ENCODE measurements around the gene LRTM2. TPM values are rescaled to one million over a fixed set of nuclear protein-coding genes. Genes with fewer than 3 reads are reported as not detected.

LRTM2 gene
- total RNA-seq, 1 experiment from 2014 or later: not detected

- Histone ChIP-seq H3K4me3 (ENCODE audit: low read length) (no peak overlapping the region), H3K9ac (ENCODE audit: low read length) (no peak overlapping the region), H3K36me3 (ENCODE audit: low read depth, low read length) (no peaks in the 10 kb centered on the region), H3K27ac (ENCODE audit: low read length) (no peak overlapping the region), H3K9me2 (replicated peaks; ENCODE audit: low read length) (no peaks in the 10 kb centered on the region), H3K4me2 (ENCODE audit: low read length) (no peak overlapping the region), H3K4me1 (ENCODE audit: insufficient read depth, low read length) (0 out of 2 replicates have a peak, but pooled peaks cover 3% of the 10 kb centered on the region), H3K9me3 (ENCODE audit: low read length) (peaks cover 5% of the 10 kb centered on the region; the same call in 1 of the 2 replicates), H3K27me3 (ENCODE audit: low read length) (0 out of 2 replicates have a peak, but pooled peaks cover 4% of the 10 kb centered on the region), H3F3A (ENCODE audit: low read length, unreplicated experiment) (no peaks in the 10 kb centered on the region), H2AFZ (ENCODE audit: low read length) (no peak overlapping the region), H4K20me1 (ENCODE audit: low read length) (no peaks in the 10 kb centered on the region), H3K79me2 (ENCODE audit: low read length) (no peaks in the 10 kb centered on the region)
- DNase-seq: no peak
- no peak for ATAC-seq
- intact Hi-C loops (cut with micrococcal nuclease): no loop called here
- POLR2A ChIA-PET (ENCODE audit: unreplicated experiment): no interaction called here
- no TSS peak for BruUV-seq (replicated peaks)
- CTCF ChIA-PET: no interaction called here
- TF ChIP-seq EZH2 (IDR thresholded peaks at IDR 0.05; ENCODE audit: low read length, unreplicated experiment): no peak
- TF ChIP-seq CTCF (conservative IDR thresholded peaks at IDR 0.05; ENCODE audit: low read depth, low read length): no peak
- TF ChIP-seq EZH2phosphoT487 (IDR thresholded peaks at IDR 0.05; ENCODE audit: borderline replicate concordance, low read length): no peak
Measured at GRCh38 chr12:1858456-1858855, 38.1 kb downstream of the LRTM2 start.

- Histone ChIP-seq H3K4me2 (ENCODE audit: low read length) (peak overlapping the region; percentile 39), H3K4me1 (ENCODE audit: insufficient read depth, low read length) (0 out of 2 replicates have a peak, but pooled peaks cover 3% of the 10 kb centered on the region), H3F3A (ENCODE audit: low read length, unreplicated experiment) (no peaks in the 10 kb centered on the region), H3K9ac (ENCODE audit: low read length) (no peak overlapping the region), H3K9me2 (replicated peaks; ENCODE audit: low read length) (no peaks in the 10 kb centered on the region), H3K27ac (ENCODE audit: low read length) (no peak overlapping the region), H3K9me3 (ENCODE audit: low read length) (peaks cover 5% of the 10 kb centered on the region; the same call in 1 of the 2 replicates), H3K4me3 (ENCODE audit: low read length) (no peak overlapping the region), H2AFZ (ENCODE audit: low read length) (no peak overlapping the region), H3K27me3 (ENCODE audit: low read length) (0 out of 2 replicates have a peak, but pooled peaks cover 4% of the 10 kb centered on the region), H3K36me3 (ENCODE audit: low read depth, low read length) (no peaks in the 10 kb centered on the region), H3K79me2 (ENCODE audit: low read length) (no peaks in the 10 kb centered on the region), H4K20me1 (ENCODE audit: low read length) (no peaks in the 10 kb centered on the region)
- ATAC-seq (peak; percentile 61), DNase-seq (peak; percentile 68)
- ChIA-PET POLR2A (ENCODE audit: unreplicated experiment) (no interaction called here), CTCF (no interaction called here)
- no TSS peak for BruUV-seq (replicated peaks)
- intact Hi-C loops (cut with micrococcal nuclease): no loop called here
- TF ChIP-seq CTCF (conservative IDR thresholded peaks at IDR 0.05; ENCODE audit: low read depth, low read length): no peak
- no peak for TF ChIP-seq EZH2 (IDR thresholded peaks at IDR 0.05; ENCODE audit: low read length, unreplicated experiment)
- TF ChIP-seq EZH2phosphoT487 (IDR thresholded peaks at IDR 0.05; ENCODE audit: borderline replicate concordance, low read length): no peak
Measured at GRCh38 chr12:1859643-1860042, 39.3 kb downstream of the LRTM2 start.

DNA sequence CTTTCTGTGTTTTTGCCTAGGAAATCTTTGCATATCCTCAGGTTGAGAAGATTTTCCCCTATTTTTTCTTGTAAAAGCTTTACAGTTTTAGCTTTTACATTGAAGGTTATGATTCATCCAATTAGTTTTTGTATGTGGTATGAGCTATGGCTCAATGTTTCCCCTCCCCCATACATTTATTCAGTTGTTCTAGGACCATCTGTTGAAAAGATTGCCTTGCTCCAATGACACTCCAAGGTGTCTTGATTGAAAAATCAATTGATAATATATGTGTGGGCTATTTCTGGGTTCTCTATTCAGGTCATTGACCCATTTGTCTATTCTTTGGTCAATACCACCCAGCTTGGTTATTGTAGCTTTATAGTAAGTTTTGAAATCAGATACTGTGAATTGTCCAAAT lies 42.6 kb downstream of the LRTM2 start:
- H3F3A ChIP-seq (ENCODE audit: low read length, unreplicated experiment): no peaks in the 10 kb centered on the region
- H3K4me3 ChIP-seq (ENCODE audit: low read length): no peak overlapping the region
- BruUV-seq (replicated peaks): no TSS peak
- no peak for DNase-seq
- no peak for ATAC-seq
- H3K4me1 ChIP-seq (ENCODE audit: insufficient read depth, low read length): 0 out of 2 replicates have a peak, but pooled peaks cover 3% of the 10 kb centered on the region
- H3K79me2 ChIP-seq (ENCODE audit: low read length): no peaks in the 10 kb centered on the region
- no peaks in the 10 kb centered on the region for H3K9me2 ChIP-seq (replicated peaks; ENCODE audit: low read length)
- no peaks in the 10 kb centered on the region for H3K36me3 ChIP-seq (ENCODE audit: low read depth, low read length)
- no peaks in the 10 kb centered on the region for H3K9me3 ChIP-seq (ENCODE audit: low read length)
- TF ChIP-seq EZH2phosphoT487 (IDR thresholded peaks at IDR 0.05; ENCODE audit: borderline replicate concordance, low read length) (no peak), CTCF (conservative IDR thresholded peaks at IDR 0.05; ENCODE audit: low read depth, low read length) (no peak), EZH2 (IDR thresholded peaks at IDR 0.05; ENCODE audit: low read length, unreplicated experiment) (no peak)
- H2AFZ ChIP-seq (ENCODE audit: low read length): no peak overlapping the region
- no peaks in the 10 kb centered on the region for H4K20me1 ChIP-seq (ENCODE audit: low read length)
- ChIA-PET CTCF (interaction anchor here (1.0 kb wide), 1 partner anchor 77 kb away, joined by 5 read pairs; no protein-coding TSS in a partner anchor), POLR2A (ENCODE audit: unreplicated experiment) (no interaction called here)
- intact Hi-C loops (cut with micrococcal nuclease): no loop called here
- no peak overlapping the region for H3K4me2 ChIP-seq (ENCODE audit: low read length)
- no peak overlapping the region for H3K9ac ChIP-seq (ENCODE audit: low read length)
- H3K27ac ChIP-seq (ENCODE audit: low read length): no peak overlapping the region
- H3K27me3 ChIP-seq (ENCODE audit: low read length): peaks cover 22% of the 10 kb centered on the region; the same call in 1 of the 2 replicates

Data from PC-3 (cell line).